ENCODE data around the gene C1QTNF1. TPM values are rescaled to one million over a fixed set of nuclear protein-coding genes. Genes with fewer than 3 reads are reported as not detected.

The C1QTNF1 gene
- total RNA-seq, 2 experiments from 2014 or later = not detected

GRCh38 chr17:78996781-78997201 is 27.2 kb upstream of the C1QTNF1 start:
- POLR2A ChIA-PET = no interaction called here
- no peaks in the 10 kb centered on the region for H3K4me1 ChIP-seq (ENCODE audit: insufficient read depth, low read length, poor library complexity, severe bottlenecking)
- no peak for DNase-seq (ENCODE audit: low spot score)
- no peak for TF ChIP-seq EZH2phosphoT487 (IDR thresholded peaks at IDR 0.05; ENCODE audit: borderline replicate concordance, low read depth, low read length)
- TF ChIP-seq, protein P1, sequence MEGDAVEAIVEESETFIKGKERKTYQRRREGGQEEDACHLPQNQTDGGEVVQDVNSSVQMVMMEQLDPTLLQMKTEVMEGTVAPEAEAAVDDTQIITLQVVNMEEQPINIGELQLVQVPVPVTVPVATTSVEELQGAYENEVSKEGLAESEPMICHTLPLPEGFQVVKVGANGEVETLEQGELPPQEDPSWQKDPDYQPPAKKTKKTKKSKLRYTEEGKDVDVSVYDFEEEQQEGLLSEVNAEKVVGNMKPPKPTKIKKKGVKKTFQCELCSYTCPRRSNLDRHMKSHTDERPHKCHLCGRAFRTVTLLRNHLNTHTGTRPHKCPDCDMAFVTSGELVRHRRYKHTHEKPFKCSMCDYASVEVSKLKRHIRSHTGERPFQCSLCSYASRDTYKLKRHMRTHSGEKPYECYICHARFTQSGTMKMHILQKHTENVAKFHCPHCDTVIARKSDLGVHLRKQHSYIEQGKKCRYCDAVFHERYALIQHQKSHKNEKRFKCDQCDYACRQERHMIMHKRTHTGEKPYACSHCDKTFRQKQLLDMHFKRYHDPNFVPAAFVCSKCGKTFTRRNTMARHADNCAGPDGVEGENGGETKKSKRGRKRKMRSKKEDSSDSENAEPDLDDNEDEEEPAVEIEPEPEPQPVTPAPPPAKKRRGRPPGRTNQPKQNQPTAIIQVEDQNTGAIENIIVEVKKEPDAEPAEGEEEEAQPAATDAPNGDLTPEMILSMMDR (conservative IDR thresholded peaks at IDR 0.05; ENCODE audit: low read length) = no peak
- H3K4me3 ChIP-seq (ENCODE audit: low read depth, low read length, poor library complexity, severe bottlenecking) = no peak overlapping the region
- no TSS peak for BruUV-seq (replicated peaks)
- H3K27ac ChIP-seq (ENCODE audit: low read depth, low read length, poor library complexity, severe bottlenecking) = no peak overlapping the region
- intact Hi-C loops (cut with micrococcal nuclease; ENCODE audit: unreplicated experiment) = no loop called here
- H3K4me2 ChIP-seq (ENCODE audit: low read length) = no peak overlapping the region
- H4K20me1 ChIP-seq (ENCODE audit: insufficient read depth, low read length) = peaks cover 4% of the 10 kb centered on the region; the same call in 1 of the 2 replicates
- H3K79me2 ChIP-seq (ENCODE audit: insufficient read depth, low read depth, low read length) = no peaks in the 10 kb centered on the region
- no peaks in the 10 kb centered on the region for H3K9me2 ChIP-seq (ENCODE audit: insufficient read depth, low read length)
- peaks cover 79% of the 10 kb centered on the region for H3K36me3 ChIP-seq (ENCODE audit: insufficient read depth, low read length)
- H2AFZ ChIP-seq (ENCODE audit: low read length) = no peak overlapping the region
- CTCF ChIA-PET (ENCODE audit: unreplicated experiment) = no interaction called here
- no peaks in the 10 kb centered on the region for H3K9me3 ChIP-seq (ENCODE audit: low read length)

DNA sequence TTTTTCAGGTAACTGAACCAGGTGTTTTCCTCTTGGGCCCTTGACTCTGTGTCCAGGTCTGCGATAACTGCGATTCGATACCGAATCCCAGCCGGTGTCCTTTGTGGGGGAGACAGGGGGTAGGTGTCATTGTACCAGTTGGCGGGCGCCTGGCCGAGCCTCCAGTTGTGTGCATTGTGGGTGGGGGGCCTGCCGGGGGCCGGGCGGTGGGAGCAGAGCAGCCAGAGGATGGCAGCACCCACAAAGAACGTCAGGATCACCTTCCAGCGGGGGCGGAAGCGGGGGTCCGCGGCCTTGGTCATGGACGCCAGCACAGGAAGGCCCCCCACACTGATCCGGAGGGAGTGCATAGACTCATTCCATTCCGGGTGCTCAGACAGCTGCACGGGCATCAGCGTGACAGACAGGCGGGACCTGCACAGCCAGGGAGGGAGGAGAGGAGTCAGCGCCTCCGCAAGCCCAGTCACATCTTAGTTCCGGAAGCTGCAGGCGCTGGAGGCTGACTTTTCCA is 26.7 kb upstream of the C1QTNF1 start:
- Histone ChIP-seq H3K79me2 (ENCODE audit: insufficient read depth, low read depth, low read length) (no peaks in the 10 kb centered on the region), H2AFZ (ENCODE audit: low read length) (no peak overlapping the region), H3K27ac (ENCODE audit: low read depth, low read length, poor library complexity, severe bottlenecking) (no peak overlapping the region), H3K4me1 (ENCODE audit: insufficient read depth, low read length, poor library complexity, severe bottlenecking) (no peaks in the 10 kb centered on the region), H3K9me2 (ENCODE audit: insufficient read depth, low read length) (no peaks in the 10 kb centered on the region), H4K20me1 (ENCODE audit: insufficient read depth, low read length) (peaks cover 4% of the 10 kb centered on the region; the same call in 1 of the 2 replicates), H3K4me2 (ENCODE audit: low read length) (no peak overlapping the region), H3K4me3 (ENCODE audit: low read depth, low read length, poor library complexity, severe bottlenecking) (no peak overlapping the region), H3K36me3 (ENCODE audit: insufficient read depth, low read length) (peaks cover 76% of the 10 kb centered on the region), H3K9me3 (ENCODE audit: low read length) (no peaks in the 10 kb centered on the region)
- no TSS peak for BruUV-seq (replicated peaks)
- DNase-seq (ENCODE audit: low spot score) = no peak
- TF ChIP-seq EZH2phosphoT487 (IDR thresholded peaks at IDR 0.05; ENCODE audit: borderline replicate concordance, low read depth, low read length) = no peak
- TF ChIP-seq, protein P1 (conservative IDR thresholded peaks at IDR 0.05; ENCODE audit: low read length) = no peak
- CTCF ChIA-PET (ENCODE audit: unreplicated experiment) = no interaction called here
- intact Hi-C loops (cut with micrococcal nuclease; ENCODE audit: unreplicated experiment) = no loop called here
- POLR2A ChIA-PET = interaction anchor here (0.6 kb wide), 1 partner anchor 424 kb away, joined by 3 read pairs; no protein-coding TSS in a partner anchor

DNA sequence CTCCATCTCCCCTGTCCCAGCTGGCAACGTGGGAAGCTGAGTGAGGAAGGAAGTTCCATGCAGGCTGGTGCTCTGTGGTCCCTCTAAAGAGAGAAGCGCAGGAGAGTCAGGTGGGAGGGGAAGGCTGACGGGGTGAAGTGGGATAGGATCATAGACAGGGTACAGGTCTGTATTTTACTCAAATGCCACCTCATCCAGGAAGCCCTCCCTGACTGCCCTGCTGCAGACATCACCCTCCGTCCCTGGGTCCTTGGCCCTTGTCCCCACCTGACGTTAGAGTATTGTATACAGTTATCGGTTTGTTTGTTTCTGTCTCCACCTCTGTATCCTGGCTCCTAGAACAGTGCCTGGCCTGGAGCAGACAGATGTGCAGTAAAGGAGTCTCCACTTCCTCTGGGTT is 26.1 kb upstream of the C1QTNF1 start:
- Histone ChIP-seq H3K9me2 (ENCODE audit: insufficient read depth, low read length) (no peaks in the 10 kb centered on the region), H3K36me3 (ENCODE audit: insufficient read depth, low read length) (peaks cover 72% of the 10 kb centered on the region), H3K27ac (ENCODE audit: low read depth, low read length, poor library complexity, severe bottlenecking) (no peak overlapping the region), H3K79me2 (ENCODE audit: insufficient read depth, low read depth, low read length) (no peaks in the 10 kb centered on the region), H3K9me3 (ENCODE audit: low read length) (no peaks in the 10 kb centered on the region), H3K4me1 (ENCODE audit: insufficient read depth, low read length, poor library complexity, severe bottlenecking) (no peaks in the 10 kb centered on the region), H2AFZ (ENCODE audit: low read length) (no peak overlapping the region), H4K20me1 (ENCODE audit: insufficient read depth, low read length) (peaks cover 2% of the 10 kb centered on the region; the same call in 1 of the 2 replicates), H3K4me3 (ENCODE audit: low read depth, low read length, poor library complexity, severe bottlenecking) (no peak overlapping the region), H3K4me2 (ENCODE audit: low read length) (no peak overlapping the region)
- ChIA-PET POLR2A (no interaction called here), CTCF (ENCODE audit: unreplicated experiment) (no interaction called here)
- no TSS peak for BruUV-seq (replicated peaks)
- intact Hi-C loops (cut with micrococcal nuclease; ENCODE audit: unreplicated experiment) = no loop called here
- no peak for TF ChIP-seq EZH2phosphoT487 (IDR thresholded peaks at IDR 0.05; ENCODE audit: borderline replicate concordance, low read depth, low read length)
- TF ChIP-seq, protein P1 (conservative IDR thresholded peaks at IDR 0.05; ENCODE audit: low read length) = no peak
- no peak for DNase-seq (ENCODE audit: low spot score)
